Aorta (tissue), 5 donors: ENCODE data around the gene EEFSEC. TPM values are rescaled to one million over a fixed set of nuclear protein-coding genes. Genes with fewer than 3 reads are reported as not detected.

ENCODE experiments used
- ATAC-seq: fragments of 200-7000 bp; cut with Tn5 transposase; one replicate; pipeline ENCODE4 v1.9.1; 2022; ENCODE audit warnings: moderate library complexity; ENCODE audit not compliant: low FRiP score
- DNase-seq, 2 donors: peaks; one replicate each; pipeline ENCODE4 v3.0.0-alpha.2; 2020
- H3K27ac ChIP-seq, 2 donors: one replicate each; pipeline ENCODE4 v1.5.1; 2013; ENCODE audit warnings: low read length in 2 of 2, mild to moderate bottlenecking in 2 of 2, moderate library complexity in 2 of 2, control low read depth in 1 of 2, inconsistent platforms in 1 of 2, low read depth in 1 of 2
- H3K27me3 ChIP-seq, 2 donors: one replicate each; pipeline ENCODE4 v1.6.1; 2013; ENCODE audit warnings: control low read depth in 1 of 2, low read length in 1 of 2, mild to moderate bottlenecking in 1 of 2, moderate library complexity in 1 of 2; ENCODE audit not compliant: insufficient read depth in 2 of 2, control insufficient read depth in 1 of 2
- H3K36me3 ChIP-seq, 2 donors: one replicate each; pipeline ENCODE4 v1.6.1; 2013; ENCODE audit warnings: control low read depth in 1 of 2, low read length in 1 of 2, mild to moderate bottlenecking in 1 of 2; ENCODE audit not compliant: insufficient read depth in 2 of 2, control insufficient read depth in 1 of 2
- H3K4me1 ChIP-seq, 2 donors: one replicate each; pipeline ENCODE4 v1.6.1; 2013; ENCODE audit warnings: low read length in 2 of 2, control low read depth in 1 of 2, mild to moderate bottlenecking in 1 of 2, moderate library complexity in 1 of 2; ENCODE audit not compliant: insufficient read depth in 2 of 2, control insufficient read depth in 1 of 2
- H3K4me3 ChIP-seq, 2 donors: one replicate each; pipeline ENCODE4 v1.5.1; 2013; ENCODE audit warnings: low read length in 2 of 2, control low read depth in 1 of 2, mild to moderate bottlenecking in 1 of 2
- H3K9me3 ChIP-seq: one replicate; pipeline ENCODE4 v1.6.1; 2013; ENCODE audit warnings: mild to moderate bottlenecking, low read length; ENCODE audit not compliant: control insufficient read depth
- WGBS, 2 donors: extraction: QIAGEN DNeasy Blood & Tissue Kit; methylation state at CpG; one replicate each; pipeline ENCODE4 v1.1.7; 2013; 5-methylcytosine and 5-hydroxymethylcytosine counted together
- intact Hi-C, 2 donors: fragments of 100-400 bp; cut with DNase I; formaldehyde crosslinking; loops; one replicate each; pipeline versions ENCODE4 v1.14.2 to v1.15.0; 2022
- polyA plus RNA-seq, 2 donors: library from polyadenylated mRNA; stranded (reverse); fragments of 200-250 nt; gene quantifications; one replicate each; pipeline ENCODE4 v1.2.3, GENCODE V29; 2013
- total RNA-seq, 2 donors: library from RNA; stranded (reverse); fragmentation: NEBNext Ultra II Directional; extraction: Animal tissue kit (Norgen Biotek cat#: 25700); gene quantifications; one replicate each; pipeline ENCODE4 v1.2.1, GENCODE V29; 2021
- donor health status: healthy with polysubstance abuse.
- donor health status: Bipolar disorder and iron deficiency.
- donor health status: DM: no; HTN: no; CAD: no.
- donor health status: DM: no; HTN: no; CAD: no.
- donor health status: DM: yes; HTN: yes; CAD: no.

EEFSEC gene
- total and polyA plus RNA-seq, 4 donors: 3.5 to 18.8 (median 11.6) TPM

DNA sequence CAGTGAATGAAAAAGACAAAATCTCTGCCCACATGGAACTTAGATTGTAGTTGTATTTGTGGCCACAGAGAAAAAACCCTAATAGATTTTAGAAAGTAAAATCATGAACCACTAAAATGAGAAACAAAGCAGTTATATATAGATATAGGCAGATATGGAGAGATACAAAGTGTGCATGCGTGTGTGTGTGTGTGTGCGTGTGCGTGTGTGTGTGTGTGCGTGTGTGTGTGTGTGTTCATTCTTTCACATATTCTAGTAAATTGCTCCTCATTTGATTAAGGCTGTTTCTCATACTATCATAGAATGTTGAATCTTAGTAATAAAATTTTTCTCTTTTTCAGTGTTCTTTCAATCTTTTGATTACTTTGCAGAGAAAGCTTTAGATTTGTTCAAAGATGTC, 194.8 kb downstream of the EEFSEC start:
- H3K27ac ChIP-seq: no peak overlapping the region
- ATAC-seq: no peak
- no peak for DNase-seq
- intact Hi-C loops: no loop called here
- H3K4me3 ChIP-seq: no peak overlapping the region
- H3K4me1 ChIP-seq: no peaks in the 10 kb centered on the region
- no peaks in the 10 kb centered on the region for H3K9me3 ChIP-seq
- WGBS, 2 donors: 67 to 85% methylated on average over 4 of the region's 4 CpGs
- no peaks in the 10 kb centered on the region for H3K27me3 ChIP-seq
- H3K36me3 ChIP-seq: peaks cover 0 to 2% of the 10 kb centered on the region in 2 donors

DNA sequence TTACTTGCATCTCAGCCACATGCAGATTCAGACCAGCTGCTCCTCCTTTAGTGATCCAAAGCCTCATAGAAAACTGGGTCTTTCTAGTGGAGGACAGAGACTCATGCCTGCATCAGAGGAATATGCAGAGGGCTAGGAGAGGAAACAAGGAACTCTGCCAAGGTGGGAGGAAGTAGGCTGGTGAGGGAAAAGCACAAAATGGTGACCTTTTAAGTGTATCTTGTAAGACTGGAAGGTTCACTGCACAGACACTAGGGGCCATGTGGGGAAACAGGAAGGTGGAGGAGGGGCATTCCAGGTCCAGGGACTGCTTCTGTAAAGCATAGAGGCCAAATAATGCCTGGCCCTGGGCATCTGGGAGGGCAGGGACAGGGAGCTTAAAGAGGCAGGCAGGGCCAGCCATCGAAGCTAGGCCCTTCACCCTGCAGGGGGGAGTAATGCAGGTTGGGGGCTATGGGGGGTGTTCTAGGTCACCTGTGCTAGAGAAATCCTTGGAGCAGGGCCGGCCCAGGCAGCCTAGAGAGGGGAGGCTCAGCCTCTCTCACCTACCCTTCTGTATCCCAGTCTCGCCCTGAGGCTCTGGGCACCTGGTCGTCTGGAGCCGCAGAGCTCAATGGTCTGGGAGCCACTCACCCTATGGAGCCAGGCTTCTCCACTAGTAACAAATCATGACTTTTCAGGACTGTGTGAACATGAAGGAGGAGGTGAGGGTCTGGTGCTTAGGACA, 195.7 kb downstream of the EEFSEC start:
- ATAC-seq (no peak), DNase-seq (peak in 1 of 2 donors; percentile 46)
- Histone ChIP-seq H3K9me3 (no peaks in the 10 kb centered on the region), H3K4me3 (no peak overlapping the region), H3K27ac (no peak overlapping the region), H3K27me3 (no peaks in the 10 kb centered on the region), H3K36me3 (peaks cover 0 to 2% of the 10 kb centered on the region in 2 donors), H3K4me1 (no peaks in the 10 kb centered on the region)
- 92 to 94% methylated on average over 5 of the region's 5 CpGs for WGBS, 2 donors
- intact Hi-C loops: no loop called here

DNA sequence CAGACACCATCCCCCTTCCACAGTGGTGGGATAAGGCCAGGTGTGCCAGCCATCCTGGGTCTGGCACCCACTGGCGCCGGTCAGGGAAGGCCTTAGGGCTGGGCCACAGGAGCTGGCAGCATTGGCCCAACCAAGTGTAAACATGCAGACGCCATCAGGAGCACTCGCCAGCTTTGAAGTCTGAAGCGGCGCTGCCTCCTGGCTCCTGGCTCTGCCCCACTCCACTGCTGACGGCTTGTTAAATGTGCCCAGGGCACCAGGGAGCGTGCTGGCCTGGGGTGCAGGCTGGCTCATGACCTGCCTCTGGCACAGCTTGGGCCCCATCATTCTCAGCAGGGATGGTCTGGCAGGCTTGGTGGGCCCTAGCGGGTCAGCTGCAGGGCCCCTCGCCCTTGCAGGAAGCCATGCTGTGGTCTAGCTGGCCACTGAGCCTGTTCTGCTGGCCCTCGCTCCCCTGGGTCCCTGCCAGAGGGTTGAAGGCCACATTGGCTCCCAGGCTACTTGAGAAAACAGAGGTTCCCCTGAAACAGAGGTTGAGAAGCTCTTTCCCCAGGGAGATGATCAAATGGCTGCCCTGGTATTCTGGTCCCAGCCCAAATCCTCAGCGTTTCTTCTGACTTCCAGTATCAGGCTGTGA, 196.8 kb downstream of the EEFSEC start:
- no peak overlapping the region for H3K4me3 ChIP-seq
- intact Hi-C loops: no loop called here
- 92 to 95% methylated on average over 12 of the region's 12 CpGs for WGBS, 2 donors
- ATAC-seq (no peak), DNase-seq (peak in 1 of 2 donors; percentile 56)
- no peaks in the 10 kb centered on the region for H3K4me1 ChIP-seq
- H3K9me3 ChIP-seq: no peaks in the 10 kb centered on the region
- no peaks in the 10 kb centered on the region for H3K27me3 ChIP-seq
- no peak overlapping the region for H3K27ac ChIP-seq
- H3K36me3 ChIP-seq: peaks cover 0 to 2% of the 10 kb centered on the region in 2 donors

DNA sequence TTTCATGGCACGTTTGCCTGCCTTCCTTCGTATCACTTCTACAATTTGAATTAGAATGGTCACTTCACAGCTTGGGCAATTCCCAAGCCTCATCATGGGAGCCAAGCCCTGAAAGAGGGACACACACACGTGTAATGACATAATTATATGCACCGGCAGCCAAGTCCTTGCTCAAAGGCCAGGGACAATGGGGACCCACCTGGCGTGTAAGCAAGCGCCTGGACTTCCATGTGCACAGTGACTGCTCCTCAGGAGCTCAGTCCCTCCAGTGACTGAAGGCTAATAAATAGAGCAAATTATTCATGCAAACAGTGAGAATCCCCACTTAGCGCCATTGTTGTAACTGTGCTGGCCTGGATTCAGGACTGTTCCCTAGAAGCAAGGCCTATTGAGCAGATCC, 198.3 kb downstream of the EEFSEC start:
- H3K4me3 ChIP-seq: no peak overlapping the region
- WGBS, 2 donors: 94 to 95% methylated on average over 7 of the region's 7 CpGs
- peaks cover 0 to 2% of the 10 kb centered on the region in 2 donors for H3K36me3 ChIP-seq
- intact Hi-C loops: no loop called here
- H3K4me1 ChIP-seq: no peaks in the 10 kb centered on the region
- DNase-seq (no peak), ATAC-seq (no peak)
- H3K9me3 ChIP-seq: no peaks in the 10 kb centered on the region
- H3K27ac ChIP-seq: no peak overlapping the region
- no peaks in the 10 kb centered on the region for H3K27me3 ChIP-seq

DNA sequence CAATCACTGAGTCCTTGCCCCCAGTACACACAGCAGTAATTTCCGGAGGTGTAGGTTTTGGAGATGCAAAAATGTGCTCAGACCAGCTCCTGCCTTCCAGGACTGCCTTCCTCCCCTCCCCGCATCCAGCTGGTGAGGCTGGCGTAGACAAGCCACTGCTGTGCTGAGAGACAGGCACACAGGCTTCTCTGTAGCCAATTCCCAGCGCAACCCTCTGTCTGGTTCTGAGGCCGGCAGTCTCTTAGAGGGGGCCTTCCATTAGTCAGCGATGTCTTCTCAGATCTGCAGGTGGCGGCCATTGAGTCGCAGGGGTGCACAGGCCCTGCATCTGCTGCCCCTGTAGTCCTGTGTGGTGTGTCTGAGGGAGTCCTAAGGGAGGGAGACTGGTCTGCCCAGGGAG, 199.0 kb downstream of the EEFSEC start:
- WGBS, 2 donors: 97 to 99% methylated on average over 8 of the region's 8 CpGs

DNA sequence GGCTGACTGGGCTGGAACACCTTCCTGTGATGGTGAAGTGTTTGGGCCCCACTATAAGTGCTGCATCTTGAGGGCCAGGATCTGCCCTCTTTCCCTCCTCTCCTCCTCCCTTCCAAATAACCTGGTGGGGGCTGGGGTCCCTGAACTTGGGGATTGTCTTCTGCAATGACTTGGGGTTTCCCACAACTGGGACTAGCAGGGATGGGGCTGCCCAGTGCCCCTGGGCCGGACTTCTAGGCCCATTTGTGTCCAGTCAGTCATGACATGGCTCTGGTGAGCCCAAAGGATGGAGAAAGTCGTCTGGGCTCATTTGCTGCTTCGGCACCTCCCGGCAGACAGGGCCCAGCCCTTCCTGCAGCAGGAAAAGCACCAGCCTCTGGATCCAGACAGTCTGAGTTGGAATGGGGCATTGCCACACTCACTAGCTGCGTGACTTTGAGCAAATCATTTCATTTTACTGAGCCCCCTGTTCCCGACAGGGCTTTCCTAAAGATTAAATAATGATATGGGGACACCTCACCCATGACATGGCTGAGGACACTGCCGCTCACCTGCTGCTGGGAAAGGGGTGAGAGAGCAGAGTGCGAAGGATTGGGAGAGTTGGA, 200.2 kb downstream of the EEFSEC start:
- ATAC-seq (no peak), DNase-seq (peak in 1 of 2 donors; percentile 22)
- intact Hi-C loops: no loop called here
- H3K27me3 ChIP-seq: no peaks in the 10 kb centered on the region
- H3K36me3 ChIP-seq: peaks cover 0 to 2% of the 10 kb centered on the region in 2 donors
- no peak overlapping the region for H3K4me3 ChIP-seq
- WGBS, 2 donors: 82 to 92% methylated on average over 8 of the region's 8 CpGs
- no peaks in the 10 kb centered on the region for H3K9me3 ChIP-seq
- no peak overlapping the region for H3K27ac ChIP-seq
- no peaks in the 10 kb centered on the region for H3K4me1 ChIP-seq

More for the DNA sequence above, 199.0 kb downstream of the EEFSEC start:
- Histone ChIP-seq H3K9me3 (no peaks in the 10 kb centered on the region), H3K27ac (no peak overlapping the region), H3K27me3 (no peaks in the 10 kb centered on the region), H3K36me3 (peaks cover 0 to 2% of the 10 kb centered on the region in 2 donors), H3K4me3 (no peak overlapping the region), H3K4me1 (no peaks in the 10 kb centered on the region)
- intact Hi-C loops: no loop called here
- DNase-seq: peak in 1 of 2 donors; percentile 63
- no peak for ATAC-seq

DNA sequence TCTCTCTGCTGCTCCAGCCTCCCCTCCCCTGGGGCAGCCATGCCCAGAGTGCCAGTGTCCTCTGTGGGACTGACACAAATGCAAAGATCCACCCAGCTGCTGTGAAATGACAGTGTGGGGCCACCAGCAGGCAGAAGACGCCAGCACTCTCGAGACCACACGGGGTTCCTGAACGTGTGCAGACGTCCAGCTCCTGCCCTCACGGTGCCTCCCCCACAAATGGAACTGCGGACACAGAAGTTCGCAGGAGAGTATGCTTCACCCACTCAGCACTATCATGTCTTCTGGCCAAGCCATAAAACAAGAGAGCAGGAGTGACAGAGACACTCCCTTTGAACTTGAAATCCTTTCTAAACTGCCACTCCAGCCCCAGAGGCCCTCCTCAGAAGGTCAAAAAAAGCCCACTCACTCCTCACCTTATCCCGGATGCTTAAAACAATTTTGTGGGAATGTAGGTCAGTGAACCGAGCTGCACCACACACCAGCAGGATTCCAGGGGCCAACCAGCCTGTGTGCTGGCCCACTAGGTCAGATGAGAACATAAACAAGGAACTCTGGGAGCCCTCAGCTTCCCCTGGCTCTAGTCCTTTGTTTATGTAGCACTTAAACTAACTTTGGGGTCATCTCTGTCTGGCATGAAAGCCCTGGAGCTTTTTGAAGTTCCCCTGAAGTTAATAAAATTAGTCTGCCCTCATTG, 200.9 kb downstream of the EEFSEC start:
- H3K9me3 ChIP-seq: no peaks in the 10 kb centered on the region
- H3K4me3 ChIP-seq: no peak overlapping the region
- no peaks in the 10 kb centered on the region for H3K4me1 ChIP-seq
- no peaks in the 10 kb centered on the region for H3K27me3 ChIP-seq
- 75 to 77% methylated on average over 10 of the region's 10 CpGs for WGBS, 2 donors
- peak in 1 of 2 donors; percentile 63 for DNase-seq
- no peak overlapping the region for H3K27ac ChIP-seq
- intact Hi-C loops: no loop called here
- H3K36me3 ChIP-seq: peaks cover 0 to 2% of the 10 kb centered on the region in 2 donors
- ATAC-seq: no peak

DNA sequence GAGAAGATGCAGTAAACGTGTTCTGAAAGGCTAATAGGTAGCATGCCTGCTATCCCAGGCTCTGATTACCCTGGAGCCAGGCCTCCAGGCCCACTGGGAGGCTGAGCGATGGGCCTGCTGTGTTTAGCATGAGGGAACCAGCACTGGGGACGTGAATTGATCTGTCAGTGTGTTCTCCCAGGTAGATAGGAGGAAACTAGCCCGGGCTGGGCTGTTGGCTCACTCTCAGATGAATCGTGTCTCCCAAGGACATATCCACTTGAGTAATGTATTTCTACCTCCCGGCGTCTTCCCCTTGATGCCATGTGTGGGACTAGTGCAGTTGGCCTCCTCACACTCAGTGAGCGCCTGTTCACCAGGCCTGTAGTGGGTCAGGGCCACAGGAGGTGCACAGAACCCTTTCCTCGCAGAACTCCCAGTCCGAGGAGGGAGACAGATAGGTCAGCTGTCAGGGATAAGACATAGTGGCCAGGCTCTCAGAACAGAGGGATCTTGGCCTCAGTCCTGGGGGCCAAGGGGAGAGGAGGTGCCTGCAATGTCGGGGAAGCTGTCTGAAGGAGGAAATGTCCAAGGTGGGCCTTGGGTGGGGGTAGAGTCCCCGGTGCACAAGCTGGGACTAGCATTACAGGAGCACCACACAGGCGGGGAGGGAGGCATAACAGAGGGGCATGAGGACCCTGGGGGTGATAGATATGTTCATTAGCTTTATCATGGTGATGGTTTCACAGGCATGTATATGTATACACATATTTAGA, 201.7 kb downstream of the EEFSEC start:
- H3K27ac ChIP-seq: no peak overlapping the region
- 88% methylated on average over 13 of the region's 13 CpGs for WGBS, 2 donors
- ATAC-seq: no peak
- no peak overlapping the region for H3K4me3 ChIP-seq
- H3K9me3 ChIP-seq: no peaks in the 10 kb centered on the region
- H3K4me1 ChIP-seq: no peaks in the 10 kb centered on the region
- peak in 1 of 2 donors; percentile 49 for DNase-seq
- H3K36me3 ChIP-seq: peaks cover 0 to 2% of the 10 kb centered on the region in 2 donors
- H3K27me3 ChIP-seq: no peaks in the 10 kb centered on the region
- intact Hi-C loops: no loop called here
